22Rv1 (cell line): ENCODE results near the gene EID1.

Experiments used
- H3K27ac ChIP-seq: fragments of 450-650 bp; 2 replicates; pipeline ENCODE4 v1.5.1; 2017
- CTCF ChIP-seq: fragments of 450-650 bp; IDR thresholded peaks from 2 replicates; pipeline ENCODE4 v1.5.1; 2017; ENCODE audit warnings: mild to moderate bottlenecking
- ZFX ChIP-seq: fragments of 450-650 bp; IDR thresholded peaks from 2 replicates; pipeline ENCODE4 v1.6.1; 2017; ENCODE audit warnings: antibody characterized with exemption, borderline replicate concordance

EID1 gene

GRCh38 chr15:48924528-48925393 is 46.8 kb downstream of the EID1 start:
- H3K27ac ChIP-seq = no peak overlapping the region
- TF ChIP-seq CTCF (no peak), ZFX (no peak)

GRCh38 chr15:48925714-48926223 is 47.8 kb downstream of the EID1 start:
- H3K27ac ChIP-seq = no peak overlapping the region
- TF ChIP-seq ZFX (no peak), CTCF (no peak)

- H3K27ac ChIP-seq = no peak overlapping the region
- TF ChIP-seq CTCF = no peak
- no peak for TF ChIP-seq ZFX
These were observed 51.1 kb downstream of the EID1 start for GRCh38 chr15:48928877-48929538.

GRCh38 chr15:48929661-48930060 is 51.7 kb downstream of the EID1 start:
- TF ChIP-seq CTCF (no peak), ZFX (no peak)
- H3K27ac ChIP-seq = no peak overlapping the region
